ENCODE results near the gene PAPSS1. TPM values are rescaled to one million over a fixed set of nuclear protein-coding genes. Genes with fewer than 3 reads are reported as not detected.

The PAPSS1 gene
- total and polyA plus RNA-seq, 2 experiments from 2014 or later, result 72.0 to 85.8 TPM

DNA sequence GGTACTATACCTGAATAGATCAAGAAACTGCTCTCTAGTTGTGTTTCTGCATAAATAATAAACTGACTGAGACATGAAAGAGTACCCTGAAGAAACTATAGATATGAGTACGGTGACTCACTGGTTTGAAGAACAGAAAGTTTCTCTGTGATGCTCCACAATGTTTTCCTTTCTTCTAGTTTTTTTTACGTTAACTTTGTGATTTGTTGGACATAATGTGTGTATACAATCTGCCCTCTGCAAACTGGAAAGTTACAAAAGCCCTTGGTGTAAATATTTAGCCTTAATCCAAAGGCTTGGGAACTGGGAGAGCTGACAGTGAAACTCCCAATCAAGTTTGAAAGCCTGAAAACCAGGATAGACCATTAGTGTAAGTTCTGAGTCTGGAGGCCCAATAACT is 31.6 kb upstream of the PAPSS1 start:
- no peak overlapping the region for H3K27ac ChIP-seq (ENCODE audit: low read depth)
- Mint-ChIP-seq H3K4me1 (peaks cover 14% of the 10 kb centered on the region), H3K36me3 (ENCODE audit: low read depth) (peaks cover 14% of the 10 kb centered on the region), H3K4me3 (no peak overlapping the region), H3K27me3 (ENCODE audit: insufficient read depth, low read depth, poor library complexity) (peaks cover 4% of the 10 kb centered on the region), H3K27ac (no peak overlapping the region), H3K9me3 (peaks cover 11% of the 10 kb centered on the region)
- no peaks in the 10 kb centered on the region for H3K27me3 ChIP-seq (ENCODE audit: insufficient read depth)
- no peaks in the 10 kb centered on the region for H3K79me2 ChIP-seq (replicated peaks; ENCODE audit: insufficient read depth)
- DNase-seq (ENCODE audit: low spot score) (no peak), ATAC-seq (no peak)
- H3K4me3 ChIP-seq, result no peak overlapping the region
- no peak overlapping the region for H3K4me2 ChIP-seq
- H3K9me2 ChIP-seq (ENCODE audit: insufficient read depth), result peaks cover 26% of the 10 kb centered on the region
- no peak for TF ChIP-seq EZH2 (IDR thresholded peaks at IDR 0.05; ENCODE audit: low read depth, unreplicated experiment)
- no peaks in the 10 kb centered on the region for H3K36me3 ChIP-seq (ENCODE audit: insufficient read depth)
- H4K20me1 ChIP-seq (replicated peaks; ENCODE audit: insufficient read depth), result no peaks in the 10 kb centered on the region
- no peaks in the 10 kb centered on the region for H3F3A ChIP-seq (replicated peaks; ENCODE audit: low read depth)
- peaks cover 21% of the 10 kb centered on the region for H3K4me1 ChIP-seq (ENCODE audit: insufficient read depth)
- H2AFZ ChIP-seq, result no peak overlapping the region

- no peaks in the 10 kb centered on the region for H3F3A ChIP-seq (replicated peaks; ENCODE audit: low read depth)
- no peaks in the 10 kb centered on the region for H4K20me1 ChIP-seq (replicated peaks; ENCODE audit: insufficient read depth)
- Mint-ChIP-seq H3K27ac (no peak overlapping the region), H3K36me3 (ENCODE audit: low read depth) (peaks cover 3% of the 10 kb centered on the region; the same call in 1 of the 3 replicates), H3K4me3 (no peak overlapping the region), H3K27me3 (ENCODE audit: insufficient read depth, low read depth, poor library complexity) (no peaks in the 10 kb centered on the region), H3K9me3 (peaks cover 3% of the 10 kb centered on the region; the same call in 2 of the 3 replicates), H3K4me1 (peaks cover 4% of the 10 kb centered on the region; the same call in 2 of the 3 replicates)
- no peaks in the 10 kb centered on the region for H3K27me3 ChIP-seq (ENCODE audit: insufficient read depth)
- no peak for DNase-seq (ENCODE audit: low spot score)
- H3K4me3 ChIP-seq, result no peak overlapping the region
- peaks cover 15% of the 10 kb centered on the region; the same call in 1 of the 2 replicates for H3K4me1 ChIP-seq (ENCODE audit: insufficient read depth)
- H3K4me2 ChIP-seq, result no peak overlapping the region
- ATAC-seq, result no peak
- H3K27ac ChIP-seq (ENCODE audit: low read depth), result no peak overlapping the region
- H3K9me2 ChIP-seq (ENCODE audit: insufficient read depth), result peaks cover 22% of the 10 kb centered on the region
- H2AFZ ChIP-seq, result peak overlapping the region; percentile 68; the same call in 1 of the 2 replicates
- peaks cover 7% of the 10 kb centered on the region; the same call in 1 of the 2 replicates for H3K36me3 ChIP-seq (ENCODE audit: insufficient read depth)
- H3K79me2 ChIP-seq (replicated peaks; ENCODE audit: insufficient read depth), result no peaks in the 10 kb centered on the region
- TF ChIP-seq EZH2phosphoT487 (IDR thresholded peaks at IDR 0.05; ENCODE audit: unreplicated experiment) (no peak), NANOG (IDR thresholded peaks at IDR 0.05; ENCODE audit: borderline replicate concordance) (no peak), CREB1 (CRISPR knock-in tag; IDR thresholded peaks at IDR 0.05; ENCODE audit: low read depth) (no peak), ZNF462 (CRISPR knock-in tag; IDR thresholded peaks at IDR 0.05) (no peak), ZNF331 (CRISPR knock-in tag; IDR thresholded peaks at IDR 0.05; ENCODE audit: low read depth) (no peak), ZNF114 (CRISPR knock-in tag; IDR thresholded peaks at IDR 0.05) (no peak), REST (IDR thresholded peaks at IDR 0.05; ENCODE audit: unreplicated experiment) (no peak), EZH2 (IDR thresholded peaks at IDR 0.05; ENCODE audit: low read depth, unreplicated experiment) (no peak), JUNB (IDR thresholded peaks at IDR 0.05; ENCODE audit: unreplicated experiment) (no peak)
- TF ChIP-seq, protein P1, sequence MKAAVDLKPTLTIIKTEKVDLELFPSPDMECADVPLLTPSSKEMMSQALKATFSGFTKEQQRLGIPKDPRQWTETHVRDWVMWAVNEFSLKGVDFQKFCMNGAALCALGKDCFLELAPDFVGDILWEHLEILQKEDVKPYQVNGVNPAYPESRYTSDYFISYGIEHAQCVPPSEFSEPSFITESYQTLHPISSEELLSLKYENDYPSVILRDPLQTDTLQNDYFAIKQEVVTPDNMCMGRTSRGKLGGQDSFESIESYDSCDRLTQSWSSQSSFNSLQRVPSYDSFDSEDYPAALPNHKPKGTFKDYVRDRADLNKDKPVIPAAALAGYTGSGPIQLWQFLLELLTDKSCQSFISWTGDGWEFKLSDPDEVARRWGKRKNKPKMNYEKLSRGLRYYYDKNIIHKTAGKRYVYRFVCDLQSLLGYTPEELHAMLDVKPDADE (IDR thresholded peaks at IDR 0.05), result no peak
Observed at GRCh38 chr4:107747748-107748486, 27.9 kb upstream of the PAPSS1 start.
